ENCODE data around the gene RAB3GAP2.
"Not testable (repeated sequence)": the region's sequence is repeated elsewhere in the genome, so short reads cannot be mapped to it uniquely, and the experiment has no call there.

RAB3GAP2 gene

GRCh38 chr1:220274251-220274855 lies 2.1 kb upstream of the RAB3GAP2 start:
- no peak overlapping the region for H3K4me3 ChIP-seq (ENCODE audit: low read depth, low read length)
- DNase-seq (ENCODE audit: low read depth) = no peak
- TF ChIP-seq CTCF (IDR thresholded peaks at IDR 0.05; ENCODE audit: low read depth, low read length, missing control alignments) = no peak

DNA sequence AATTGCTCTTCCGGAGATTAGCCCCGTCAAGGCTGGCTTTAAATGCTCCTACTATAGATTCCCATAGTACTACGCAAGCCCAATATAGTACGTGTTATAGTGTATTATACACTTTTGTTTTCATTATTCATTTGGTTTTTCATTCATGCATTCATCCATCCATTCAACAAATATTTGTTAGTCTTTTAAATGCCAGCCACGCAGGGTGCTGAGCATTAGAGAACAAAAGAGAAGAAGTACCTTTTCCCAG lies 513 bp upstream of the RAB3GAP2 start:
- no peak for DNase-seq (ENCODE audit: low read depth)
- peak overlapping the region; percentile 79 for H3K4me3 ChIP-seq (ENCODE audit: low read depth, low read length)
- no peak for TF ChIP-seq CTCF (IDR thresholded peaks at IDR 0.05; ENCODE audit: low read depth, low read length, missing control alignments)

DNA sequence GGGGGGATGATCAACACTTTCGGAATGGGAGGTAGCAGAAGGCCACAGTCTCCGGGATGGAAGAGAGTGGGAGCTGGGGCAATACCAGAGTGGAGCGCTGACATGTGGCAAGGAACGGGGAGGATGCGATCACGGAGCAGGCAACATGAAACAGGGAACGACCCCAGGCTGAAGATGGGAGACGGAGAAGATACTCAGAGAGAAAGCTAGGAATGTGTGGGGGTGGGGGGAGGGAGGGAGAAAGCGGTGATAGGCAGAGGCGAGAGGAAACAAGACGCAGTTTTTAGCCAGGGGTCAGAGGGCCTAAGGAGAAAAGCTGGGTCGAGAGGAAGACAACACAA lies 577 bp downstream of the RAB3GAP2 start:
- H3K4me3 ChIP-seq (ENCODE audit: low read depth, low read length) = peak overlapping the region; percentile 79
- TF ChIP-seq CTCF (IDR thresholded peaks at IDR 0.05; ENCODE audit: low read depth, low read length, missing control alignments) = no peak
- DNase-seq (ENCODE audit: low read depth) = no peak

DNA sequence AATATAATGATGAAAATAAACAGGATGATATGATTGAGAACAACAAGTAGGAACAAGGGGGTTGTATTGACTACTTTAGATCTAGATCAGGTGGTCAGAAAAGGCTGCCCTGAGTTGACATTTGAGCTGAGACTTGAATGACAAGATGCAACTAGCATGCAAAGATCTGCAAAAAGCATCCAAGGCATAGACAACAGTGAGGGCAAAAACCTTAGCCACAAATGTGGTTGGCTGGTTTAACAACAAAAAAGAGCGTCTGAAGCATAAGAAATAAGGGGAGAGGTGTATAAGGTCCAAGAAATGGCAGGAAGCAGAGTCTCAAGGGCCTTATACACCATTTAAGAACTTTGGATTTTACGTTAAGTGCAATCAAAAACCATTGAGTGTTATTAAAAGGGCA lies 3.2 kb downstream of the RAB3GAP2 start:
- no peak for DNase-seq (ENCODE audit: low read depth)
- TF ChIP-seq CTCF (IDR thresholded peaks at IDR 0.05; ENCODE audit: low read depth, low read length, missing control alignments) = no peak
- no peak overlapping the region for H3K4me3 ChIP-seq (ENCODE audit: low read depth, low read length)

- H3K4me3 ChIP-seq (ENCODE audit: low read depth, low read length) = no peak overlapping the region
- DNase-seq (ENCODE audit: low read depth) = no peak
- no peak for TF ChIP-seq CTCF (IDR thresholded peaks at IDR 0.05; ENCODE audit: low read depth, low read length, missing control alignments)
These were observed 4.6 kb downstream of the RAB3GAP2 start for GRCh38 chr1:220267630-220268029.

- H3K4me3 ChIP-seq (ENCODE audit: low read depth, low read length); DNase-seq (ENCODE audit: low read depth): not testable (repeated sequence)
These were observed 12.0 kb downstream of the RAB3GAP2 start for GRCh38 chr1:220260228-220260627.

DNA sequence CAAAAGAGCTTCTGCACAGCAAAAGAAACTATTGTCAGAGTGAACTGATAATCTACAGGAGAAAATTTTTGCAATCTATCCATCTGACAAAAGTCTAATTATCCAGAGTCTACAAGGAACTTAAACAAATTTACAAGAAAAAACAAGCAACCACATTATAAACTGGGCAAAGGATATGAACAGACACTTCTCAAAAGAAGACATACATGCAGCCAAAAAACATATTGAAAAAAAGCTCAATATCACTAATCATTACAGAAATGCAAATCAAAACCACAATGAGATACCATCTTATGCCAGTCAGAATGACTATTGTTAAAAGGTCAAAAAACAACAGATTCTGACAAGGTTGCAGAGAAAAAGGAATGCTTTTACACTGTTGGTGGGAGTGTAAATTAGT lies 12.5 kb downstream of the RAB3GAP2 start:
- not testable (repeated sequence) for DNase-seq (ENCODE audit: low read depth)

GRCh38 chr1:220256194-220256593 lies 16.1 kb downstream of the RAB3GAP2 start:
- DNase-seq (ENCODE audit: low read depth) = not testable (repeated sequence)

More for the DNA sequence above, 12.5 kb downstream of the RAB3GAP2 start:
- H3K4me3 ChIP-seq (ENCODE audit: low read depth, low read length) = not testable (repeated sequence)

DNA sequence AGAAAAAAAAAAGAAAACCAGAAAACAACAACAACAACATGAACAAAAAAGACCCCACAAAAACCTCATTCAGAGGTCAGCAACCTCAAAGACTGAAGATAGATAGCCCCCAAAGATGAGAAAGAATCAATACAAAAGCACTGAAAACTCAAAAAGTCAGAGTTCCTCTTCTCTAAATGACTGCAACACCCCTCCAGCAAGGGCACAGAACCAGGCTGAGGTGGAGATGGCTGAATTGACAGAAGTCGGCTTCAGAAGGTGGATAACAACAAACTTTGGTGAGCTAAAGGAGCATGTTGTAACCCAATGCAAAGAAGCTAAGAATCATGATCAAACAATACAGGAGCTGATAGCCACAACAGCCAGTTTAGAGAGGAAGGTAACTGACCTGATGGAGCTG lies 17.0 kb downstream of the RAB3GAP2 start:
- no peak for TF ChIP-seq CTCF (IDR thresholded peaks at IDR 0.05; ENCODE audit: low read depth, low read length, missing control alignments)
- H3K4me3 ChIP-seq (ENCODE audit: low read depth, low read length) = no peak overlapping the region
- no peak for DNase-seq (ENCODE audit: low read depth)

More at GRCh38 chr1:220256194-220256593, 16.1 kb downstream of the RAB3GAP2 start:
- H3K4me3 ChIP-seq (ENCODE audit: low read depth, low read length) = not testable (repeated sequence)

DNA sequence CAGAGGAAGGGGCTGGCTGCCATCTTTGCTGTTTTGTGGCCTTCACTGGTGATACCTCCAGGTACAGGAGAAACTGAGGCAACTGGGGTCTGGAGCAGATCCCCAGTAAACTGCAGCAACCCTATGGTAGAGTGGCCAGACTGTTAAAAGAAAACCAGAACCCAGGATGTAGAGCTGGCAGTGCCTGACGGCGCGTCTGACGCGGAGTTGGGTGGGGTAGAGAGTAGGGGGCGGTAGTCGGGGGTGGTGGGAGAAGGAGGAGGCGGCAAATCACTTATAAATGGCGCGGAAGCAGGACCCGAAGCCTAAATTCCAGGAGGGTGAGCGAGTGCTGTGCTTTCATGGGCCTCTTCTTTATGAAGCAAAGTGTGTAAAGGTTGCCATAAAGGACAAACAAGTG lies 19.0 kb downstream of the RAB3GAP2 start:
- not testable (repeated sequence) for H3K4me3 ChIP-seq (ENCODE audit: low read depth, low read length); DNase-seq (ENCODE audit: low read depth)
